Right lobe of liver (tissue), 6 donors: Measurements from ENCODE around the gene NADSYN1. TPM values are rescaled to one million over a fixed set of nuclear protein-coding genes. Genes with fewer than 3 reads are reported as not detected.

Experiments used
- ATAC-seq, 4 donors: fragments of 200-7000 bp; cut with Tn5 transposase; one replicate each; pipeline ENCODE4 v1.9.1; 2020; ENCODE audit warnings: mild to moderate bottlenecking in 4 of 4, moderate library complexity in 4 of 4
- DNase-seq, 3 donors: peaks; one replicate each; pipeline ENCODE4 v3.0.0-alpha.2; 2020
- H3K27ac ChIP-seq, 3 donors: fragments of 200-600 bp; one replicate each; pipeline ENCODE4 v1.8.0; 2022
- H3K27me3 ChIP-seq, 2 donors: fragments of 200-600 bp; one replicate each; pipeline ENCODE4 v1.8.0; 2022
- H3K36me3 ChIP-seq, 4 donors: fragments of 200-600 bp; sonication (generic) in 1 of 4; one replicate each; pipeline versions ENCODE4 v1.5.1 to v1.8.0; 2017 to 2022; ENCODE audit warnings: control low read depth in 1 of 4
- H3K4me1 ChIP-seq, 4 donors: fragments of 200-600 bp; sonication (generic) in 1 of 4; one replicate each; pipeline versions ENCODE4 v1.5.1 to v1.8.0; 2017 to 2022; ENCODE audit warnings: control low read depth in 1 of 4
- H3K4me3 ChIP-seq, 3 donors: fragments of 200-600 bp; one replicate each; pipeline ENCODE4 v1.8.0; 2022
- H3K9me3 ChIP-seq, 4 donors: fragments of 200-600 bp; sonication (generic) in 1 of 4; one replicate each; pipeline versions ENCODE4 v1.5.1 to v1.8.0; 2017 to 2022; ENCODE audit warnings: control low read depth in 1 of 4
- CTCF ChIP-seq, 4 donors: fragments of 200-600 bp in 3 of 4; fragments of 450-650 bp in 1 of 4; IDR thresholded peaks; one replicate each; pipeline versions ENCODE4 v1.5.1 to v1.8.0; 2016 to 2022; ENCODE audit warnings: antibody characterized with exemption in 4 of 4, mild to moderate bottlenecking in 2 of 4
- POLR2A ChIP-seq: fragments of 450-650 bp; IDR thresholded peaks from one replicate; pipeline ENCODE4 v1.6.1; 2017; ENCODE audit warnings: antibody characterized with exemption, mild to moderate bottlenecking
- WGBS: methylation state at CpG from one replicate; pipeline ENCODE4 v1.1.6; 2018; ENCODE audit warnings: low coverage, low lambda C conversion rate; ENCODE audit not compliant: insufficient coverage; ENCODE audit errors: missing lambda C conversion rate; 5-methylcytosine and 5-hydroxymethylcytosine counted together
- intact Hi-C, 2 donors: fragments of 100-400 bp; cut with DNase I; formaldehyde crosslinking; loops; one replicate each; pipeline versions ENCODE4 v1.11.2 to v1.14.1; 2022
- total RNA-seq, 6 experiments: library from RNA; depleted of rRNA in 2 of 6; stranded (reverse); fragments of >200 nt in 2 of 6; fragmentation: NEBNext Ultra II Directional in 3 of 6; extraction: Animal tissue kit (Norgen Biotek cat#: 25700) in 3 of 6; gene quantifications; one replicate each; pipeline versions ENCODE4 v1.1.0 to v1.2.4, GENCODE V29; 2016 to 2023
- donor health status: DM: no; HTN: yes; CAD: no.
- donor health status: DM: no; HTN: no; CAD: no.
- donor health status: DM: no; HTN: no; CAD: no.
- donor health status: DM: no; HTN: yes; CAD: no.
- donor health status: DM: no; HTN: yes; CAD: no.

NADSYN1 gene
- total RNA-seq, 6 experiments from 2014 or later: 26.4 to 54.7 (median 35.4) TPM

- Histone ChIP-seq H3K4me3 (no peak overlapping the region), H3K27me3 (no peaks in the 10 kb centered on the region), H3K9me3 (no peaks in the 10 kb centered on the region), H3K36me3 (peaks cover 0 to 62% (median 26%) of the 10 kb centered on the region in 4 donors), H3K27ac (no peak overlapping the region), H3K4me1 (peaks cover 0 to 13% (median 8%) of the 10 kb centered on the region in 4 donors)
- intact Hi-C loops: no loop called here
- DNase-seq (peak in 2 of 3 donors; percentile 14 to 46), ATAC-seq (no peak)
- WGBS: 97% methylated on average over 9 of the region's 10 CpGs
- TF ChIP-seq POLR2A: no peak
- no peak for TF ChIP-seq CTCF (IDR thresholded peaks at IDR 0.05)
Observed at GRCh38 chr11:71456831-71457230, 3.8 kb downstream of the NADSYN1 start.

GRCh38 chr11:71458146-71459070, 5.4 kb downstream of the NADSYN1 start:
- DNase-seq (peak in 2 of 3 donors; percentile 5 to 24), ATAC-seq (no peak)
- peaks cover 0 to 62% (median 26%) of the 10 kb centered on the region in 4 donors for H3K36me3 ChIP-seq
- no peak overlapping the region for H3K27ac ChIP-seq
- WGBS: no CpG with 5 or more reads among the region's 26 CpGs
- intact Hi-C loops: no loop called here
- no peak overlapping the region for H3K4me3 ChIP-seq
- no peaks in the 10 kb centered on the region for H3K9me3 ChIP-seq
- peaks cover 0 to 9% (median 4%) of the 10 kb centered on the region in 4 donors for H3K4me1 ChIP-seq
- TF ChIP-seq POLR2A (no peak), CTCF (IDR thresholded peaks at IDR 0.05) (no peak)
- no peaks in the 10 kb centered on the region for H3K27me3 ChIP-seq

GRCh38 chr11:71459076-71459766, 6.2 kb downstream of the NADSYN1 start:
- no peak overlapping the region for H3K27ac ChIP-seq
- H3K4me1 ChIP-seq: peaks cover 0 to under 1% (median under 1%) of the 10 kb centered on the region in 4 donors
- no peaks in the 10 kb centered on the region for H3K27me3 ChIP-seq
- no peak overlapping the region for H3K4me3 ChIP-seq
- peaks cover 0 to 69% (median 26%) of the 10 kb centered on the region in 4 donors for H3K36me3 ChIP-seq
- no CpG with 5 or more reads among the region's 23 CpGs for WGBS
- peak in 2 of 3 donors; percentile 13 to 34 for DNase-seq
- ATAC-seq: no peak
- intact Hi-C loops: no loop called here
- no peak for TF ChIP-seq CTCF (IDR thresholded peaks at IDR 0.05)
- TF ChIP-seq POLR2A: no peak
- H3K9me3 ChIP-seq: no peaks in the 10 kb centered on the region

- intact Hi-C loops: no loop called here
- H3K27ac ChIP-seq: no peak overlapping the region
- TF ChIP-seq CTCF (IDR thresholded peaks at IDR 0.05): no peak
- no peaks in the 10 kb centered on the region for H3K27me3 ChIP-seq
- ATAC-seq: no peak
- 64% methylated on average over 8 of the region's 11 CpGs for WGBS
- H3K36me3 ChIP-seq: peaks cover 0 to 70% (median 26%) of the 10 kb centered on the region in 4 donors
- no peaks in the 10 kb centered on the region for H3K9me3 ChIP-seq
- DNase-seq: peak in 2 of 3 donors; percentile 16 to 24
- H3K4me3 ChIP-seq: no peak overlapping the region
- no peaks in the 10 kb centered on the region for H3K4me1 ChIP-seq
Observed at GRCh38 chr11:71459767-71460320, 6.8 kb downstream of the NADSYN1 start.
